Fibroblast of villous mesenchyme (primary cell): Measurements from ENCODE around the gene CLCNKB. TPM values are rescaled to one million over a fixed set of nuclear protein-coding genes. Genes with fewer than 3 reads are reported as not detected.
"Not testable (repeated sequence)": the region's sequence is repeated elsewhere in the genome, so short reads cannot be mapped to it uniquely, and the experiment has no call there.

ENCODE experiments used
- DNase-seq: peaks from one replicate; pipeline ENCODE4 v3.0.0-alpha.2; 2010; ENCODE audit warnings: low read depth
- H3K4me3 ChIP-seq: 2 replicates; pipeline ENCODE4 v1.5.1; 2011; ENCODE audit warnings: low read depth, mild to moderate bottlenecking, low read length
- CTCF ChIP-seq: IDR thresholded peaks from 2 replicates; pipeline ENCODE4 v1.5.1; 2012; ENCODE audit warnings: low read depth, mild to moderate bottlenecking, low read length; ENCODE audit not compliant: insufficient read depth
- total RNA-seq: library from RNA; depleted of rRNA; stranded (reverse); fragments of >200 nt; gene quantifications from 2 replicates; pipeline ENCODE4 v1.2.3, GENCODE V29; 2012

CLCNKB gene
- total RNA-seq, 1 donor = 0.43 TPM

GRCh38 chr1:16026723-16027484 is 16.7 kb upstream of the CLCNKB start:
- peak overlapping the region; percentile 27 for H3K4me3 ChIP-seq
- peak; percentile 17 for DNase-seq
- no peak for TF ChIP-seq CTCF

GRCh38 chr1:16028237-16029002 is 15.2 kb upstream of the CLCNKB start:
- no peak for DNase-seq
- TF ChIP-seq CTCF = no peak
- no peak overlapping the region for H3K4me3 ChIP-seq

GRCh38 chr1:16029003-16029268 is 14.6 kb upstream of the CLCNKB start:
- not testable (repeated sequence) for DNase-seq, H3K4me3 ChIP-seq

GRCh38 chr1:16029288-16029687 is 14.3 kb upstream of the CLCNKB start:
- no peak for TF ChIP-seq CTCF
- no peak overlapping the region for H3K4me3 ChIP-seq
- no peak for DNase-seq

GRCh38 chr1:16031551-16031950 is 12.0 kb upstream of the CLCNKB start:
- no peak overlapping the region for H3K4me3 ChIP-seq
- TF ChIP-seq CTCF = no peak
- no peak for DNase-seq

- peak; percentile 84 for DNase-seq
- peak; percentile 100 for TF ChIP-seq CTCF
- H3K4me3 ChIP-seq = no peak overlapping the region
Observed at GRCh38 chr1:16032388-16033102, 11.0 kb upstream of the CLCNKB start.

- not testable (repeated sequence) for H3K4me3 ChIP-seq, DNase-seq
Observed at GRCh38 chr1:16033103-16033632, 10.4 kb upstream of the CLCNKB start.

GRCh38 chr1:16036461-16036860 is 7.1 kb upstream of the CLCNKB start:
- DNase-seq, H3K4me3 ChIP-seq: not testable (repeated sequence)
